Stimulated activated CD4-positive, alpha-beta T cell treated with anti-CD3 and anti-CD28 coated beads, Interleukin-2, amount 100 ng/mL, for 24 hours (primary cell): ENCODE data around the gene ADAMTS15.

Experiments used
- DNase-seq, 2 donors: peaks; one replicate each; pipeline ENCODE4 v3.0.0-alpha.2; 2020

The ADAMTS15 gene

GRCh38 chr11:130418210-130418609 is 30.2 kb upstream of the ADAMTS15 start:
- no peak for DNase-seq

GRCh38 chr11:130418756-130419155 is 29.7 kb upstream of the ADAMTS15 start:
- DNase-seq: no peak

GRCh38 chr11:130420478-130421198 is 27.8 kb upstream of the ADAMTS15 start:
- no peak for DNase-seq

- no peak for DNase-seq
Observed at GRCh38 chr11:130421199-130421585, 27.3 kb upstream of the ADAMTS15 start.

- no peak for DNase-seq
Observed at GRCh38 chr11:130421697-130422096, 26.7 kb upstream of the ADAMTS15 start.

- no peak for DNase-seq
Observed at GRCh38 chr11:130422251-130422995, 26.0 kb upstream of the ADAMTS15 start.

GRCh38 chr11:130423541-130424142 is 24.8 kb upstream of the ADAMTS15 start:
- no peak for DNase-seq

GRCh38 chr11:130424613-130425140 is 23.8 kb upstream of the ADAMTS15 start:
- DNase-seq: no peak

- DNase-seq: no peak
Observed at GRCh38 chr11:130425156-130425555, 23.3 kb upstream of the ADAMTS15 start.

- DNase-seq: no peak
Observed at GRCh38 chr11:130426223-130426836, 22.1 kb upstream of the ADAMTS15 start.

GRCh38 chr11:130426837-130427341 is 21.6 kb upstream of the ADAMTS15 start:
- no peak for DNase-seq

- DNase-seq: peak in 1 of 2 donors; percentile 6
Observed at GRCh38 chr11:130427581-130428315, 20.7 kb upstream of the ADAMTS15 start.

- DNase-seq: peak in 1 of 2 donors; percentile 14
Observed at GRCh38 chr11:130428316-130429119, 19.9 kb upstream of the ADAMTS15 start, which contains the start of gene ADAMTS8. TSS of gene ADAMTS8 (minus strand) at chr11:130428609. CDS start at chr11:130428286, 323 bp downstream.

- DNase-seq: no peak
Observed at GRCh38 chr11:130429120-130429681, 19.2 kb upstream of the ADAMTS15 start.

- DNase-seq: no peak
Observed at GRCh38 chr11:130429983-130430382, 18.5 kb upstream of the ADAMTS15 start.

- peak; percentile 73 to 79 for DNase-seq
Observed at GRCh38 chr11:130431331-130431773, 17.1 kb upstream of the ADAMTS15 start.

- DNase-seq: no peak
Observed at GRCh38 chr11:130431801-130432200, 16.6 kb upstream of the ADAMTS15 start.

- DNase-seq: no peak
Observed at GRCh38 chr11:130433357-130433756, 15.1 kb upstream of the ADAMTS15 start.

- DNase-seq: peak; percentile 66 to 69
Observed at GRCh38 chr11:130434521-130435223, 13.8 kb upstream of the ADAMTS15 start.

GRCh38 chr11:130435671-130436070 is 12.8 kb upstream of the ADAMTS15 start:
- DNase-seq: no peak
